ENCODE measurements around the gene KIRREL1.

The KIRREL1 gene

DNA sequence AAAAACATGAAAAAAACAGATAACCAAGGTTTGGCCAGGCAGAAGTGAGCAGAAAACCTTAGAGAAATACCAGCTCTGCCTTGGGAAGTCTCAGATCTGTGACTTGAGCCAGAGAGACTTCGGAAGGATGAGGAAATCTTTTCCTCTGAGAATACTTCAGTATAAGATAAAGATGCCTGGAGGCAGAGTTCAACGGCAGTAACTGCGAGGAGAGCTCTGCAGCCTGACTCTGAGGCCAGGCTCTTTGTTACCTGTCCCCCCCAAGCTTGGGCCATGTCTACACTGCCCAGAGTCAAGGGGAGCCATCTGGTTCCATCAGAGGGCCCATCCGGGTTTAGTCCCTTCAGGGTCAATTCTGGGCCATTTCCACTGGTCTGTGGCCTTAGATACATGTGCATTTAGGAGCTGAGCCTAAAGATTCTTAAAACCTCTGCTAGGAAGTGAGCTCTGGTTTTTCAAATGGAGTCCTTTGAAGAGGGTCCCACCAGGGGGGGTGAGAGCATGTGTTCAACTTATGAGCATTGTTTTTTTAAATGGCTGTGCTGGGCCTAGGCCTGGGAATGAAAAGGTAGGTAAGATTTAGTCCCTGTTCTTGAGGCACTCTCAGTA is 8.7 kb downstream of the KIRREL1 start:
- in situ Hi-C loops (cut with MboI; ENCODE audit: low sequenced_read_pairs) = no loop called here

DNA sequence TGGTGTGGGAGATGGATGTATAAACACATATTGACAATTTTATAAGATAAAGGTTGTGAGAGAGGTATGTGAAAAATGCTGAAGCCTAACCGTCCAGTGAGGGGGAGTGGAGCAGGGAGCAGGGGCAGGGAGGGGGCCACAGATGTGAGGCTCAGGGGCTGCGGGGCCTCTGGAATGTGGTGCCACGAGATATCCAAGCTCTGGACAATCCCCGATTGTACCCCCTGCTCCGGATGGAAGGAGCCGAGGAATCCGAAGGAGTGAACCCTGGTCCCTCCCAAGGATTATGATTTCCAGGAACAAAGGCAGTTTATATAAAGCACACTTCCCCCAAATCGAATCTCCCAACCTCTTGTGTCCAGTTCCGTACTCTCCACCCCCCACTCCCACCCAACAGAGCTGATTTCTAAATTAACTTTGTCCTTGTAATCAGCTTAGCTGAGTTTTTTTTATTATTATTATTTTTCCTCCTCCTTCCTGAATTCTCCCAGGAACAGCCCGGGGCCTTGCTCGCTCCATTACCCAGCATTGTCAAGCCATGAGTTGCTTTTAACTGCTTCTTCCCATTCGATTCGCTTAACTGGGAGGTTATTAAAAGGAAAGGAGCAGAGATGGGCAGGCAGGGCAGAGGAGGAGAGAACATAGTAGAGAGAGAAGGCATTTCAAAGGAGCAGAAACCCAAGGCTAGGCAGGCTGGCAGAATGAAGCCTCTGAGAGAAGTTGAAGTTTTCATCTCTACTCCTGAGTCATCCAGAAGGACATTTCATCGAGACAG is 9.4 kb downstream of the KIRREL1 start:
- in situ Hi-C loops (cut with MboI; ENCODE audit: low sequenced_read_pairs) = no loop called here

DNA sequence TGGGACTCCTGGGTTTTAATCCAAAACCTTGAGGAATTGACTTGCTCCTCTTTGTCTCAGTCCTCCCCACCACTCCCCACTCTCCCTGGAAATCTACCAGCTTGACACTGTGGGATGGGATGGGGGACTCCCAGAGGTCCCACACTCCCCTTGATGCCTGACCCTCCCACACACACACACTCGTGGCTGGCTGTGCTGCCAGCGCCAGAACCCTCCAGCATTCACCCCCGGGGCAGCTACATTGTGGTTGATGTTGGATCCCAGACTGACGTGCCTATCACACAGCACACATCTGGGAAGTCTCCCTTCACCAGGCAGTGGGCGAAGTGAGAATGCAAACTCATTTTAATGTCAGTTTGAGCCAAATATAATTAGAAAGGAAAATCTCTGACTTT is 10.0 kb downstream of the KIRREL1 start:
- in situ Hi-C loops (cut with MboI; ENCODE audit: low sequenced_read_pairs) = no loop called here

DNA sequence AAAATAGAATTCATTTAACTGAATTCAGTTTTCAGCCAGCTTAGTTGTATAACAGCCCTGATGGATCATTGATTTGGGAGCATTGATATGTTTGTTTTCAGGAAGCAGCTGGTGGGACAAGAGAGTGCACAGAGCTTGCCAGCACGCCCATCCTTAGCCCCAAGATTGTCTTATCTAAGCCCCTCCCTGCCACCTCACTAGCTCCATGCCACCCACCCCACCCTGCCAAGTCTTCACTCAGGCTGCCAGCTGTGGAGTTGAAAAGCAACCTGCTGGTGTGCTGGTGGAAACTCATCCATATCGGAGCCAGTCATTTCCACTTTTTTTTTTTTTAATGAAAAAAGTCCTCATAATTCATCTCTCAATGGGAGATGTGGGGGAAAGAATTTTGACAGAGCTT is 11.8 kb downstream of the KIRREL1 start:
- in situ Hi-C loops (cut with MboI; ENCODE audit: low sequenced_read_pairs) = no loop called here

DNA sequence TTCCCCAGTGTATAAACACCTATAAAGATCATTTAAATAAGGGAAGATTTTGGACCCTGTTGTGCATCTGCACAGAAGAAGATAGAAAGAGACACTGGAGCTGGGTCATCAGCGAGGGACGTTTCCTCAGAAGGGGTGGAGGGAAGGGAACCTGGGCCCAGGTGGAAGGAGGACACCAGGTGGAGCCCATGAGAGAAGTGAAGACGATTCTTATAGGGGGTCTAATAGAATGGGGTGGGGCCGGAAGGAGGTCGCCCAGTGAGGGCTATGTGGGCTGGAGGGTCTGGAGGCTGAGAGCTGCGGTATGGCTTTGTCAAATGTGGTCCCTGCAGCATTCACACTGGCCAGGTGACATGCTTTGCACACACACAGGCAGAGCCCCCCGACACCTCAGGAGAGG is 13.7 kb downstream of the KIRREL1 start:
- in situ Hi-C loops (cut with MboI; ENCODE audit: low sequenced_read_pairs) = no loop called here

DNA sequence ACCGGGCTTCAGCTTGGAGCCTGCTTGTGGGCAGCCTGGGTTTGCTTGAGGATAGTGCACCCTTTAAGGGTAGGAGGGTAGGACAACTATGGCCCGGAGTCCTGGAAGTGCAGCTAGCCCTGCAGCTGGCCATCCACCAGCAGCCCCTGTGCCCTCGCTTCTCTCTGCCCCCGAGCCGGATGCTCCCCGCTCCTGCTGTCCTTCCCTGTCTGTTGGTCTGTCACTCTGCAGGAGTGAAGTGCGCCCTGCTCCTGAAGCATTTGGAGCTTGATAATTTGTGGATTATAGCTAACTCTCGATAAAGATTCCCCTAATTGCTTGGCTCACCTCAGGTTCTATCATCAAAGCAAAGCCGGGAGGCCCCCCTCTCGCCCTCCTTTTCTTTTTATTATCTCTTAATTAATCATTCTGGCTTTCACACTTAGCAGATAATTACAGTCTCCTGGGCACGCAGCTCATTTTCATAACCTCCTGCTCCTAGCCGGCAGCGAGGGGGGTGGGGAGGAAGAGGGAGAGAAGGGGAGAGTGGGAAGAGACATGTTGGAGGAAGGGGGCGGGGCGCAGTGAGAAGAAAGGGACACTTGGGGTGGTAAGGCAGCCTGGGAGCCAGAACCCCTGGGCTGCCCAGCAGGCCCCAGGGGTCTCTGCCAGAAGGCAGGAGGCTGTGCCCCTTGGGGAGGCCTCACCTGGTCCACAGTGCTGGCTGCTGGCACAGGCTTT is 14.4 kb downstream of the KIRREL1 start:
- in situ Hi-C loops (cut with MboI; ENCODE audit: low sequenced_read_pairs) = no loop called here

DNA sequence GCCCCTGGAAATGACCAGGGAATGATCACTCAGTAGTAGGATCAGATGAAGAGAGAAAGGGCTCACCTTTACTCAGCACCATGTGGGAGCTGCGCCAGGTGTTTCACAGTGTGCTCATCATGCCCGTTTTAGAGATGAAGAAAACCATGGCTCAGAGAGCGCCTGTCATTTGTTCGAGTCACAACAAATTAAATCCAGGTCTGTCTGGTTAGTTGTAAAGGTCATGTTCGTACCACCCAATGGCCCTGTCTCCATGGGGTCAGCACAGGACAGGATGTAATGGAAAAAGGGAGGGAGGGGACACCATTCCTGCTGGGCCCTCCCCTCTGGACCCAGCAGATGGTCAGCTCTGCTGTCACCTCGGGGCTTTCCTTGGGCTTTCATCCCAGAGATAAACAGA is 15.2 kb downstream of the KIRREL1 start:
- in situ Hi-C loops (cut with MboI; ENCODE audit: low sequenced_read_pairs) = no loop called here

DNA sequence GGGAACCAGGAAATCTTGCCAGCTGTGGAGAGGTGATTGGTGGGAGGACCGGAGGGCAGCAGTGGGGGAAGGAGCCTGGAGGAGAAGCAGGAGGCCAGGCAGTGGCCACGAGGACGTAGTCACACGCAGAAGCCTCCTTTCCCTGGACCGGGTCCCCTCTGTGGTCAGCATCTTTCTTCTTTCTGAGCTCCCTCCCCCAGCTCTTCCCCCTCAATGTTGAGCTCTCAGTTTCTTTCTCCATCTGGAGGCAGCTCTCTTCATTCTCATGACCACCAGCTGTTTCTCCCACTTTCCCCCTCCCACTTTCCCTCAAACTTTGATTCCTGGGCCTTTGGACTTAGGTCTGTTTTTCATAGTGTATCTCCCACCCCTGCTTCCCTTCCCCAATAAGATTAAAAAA is 18.3 kb downstream of the KIRREL1 start:
- in situ Hi-C loops (cut with MboI; ENCODE audit: low sequenced_read_pairs) = no loop called here

DNA sequence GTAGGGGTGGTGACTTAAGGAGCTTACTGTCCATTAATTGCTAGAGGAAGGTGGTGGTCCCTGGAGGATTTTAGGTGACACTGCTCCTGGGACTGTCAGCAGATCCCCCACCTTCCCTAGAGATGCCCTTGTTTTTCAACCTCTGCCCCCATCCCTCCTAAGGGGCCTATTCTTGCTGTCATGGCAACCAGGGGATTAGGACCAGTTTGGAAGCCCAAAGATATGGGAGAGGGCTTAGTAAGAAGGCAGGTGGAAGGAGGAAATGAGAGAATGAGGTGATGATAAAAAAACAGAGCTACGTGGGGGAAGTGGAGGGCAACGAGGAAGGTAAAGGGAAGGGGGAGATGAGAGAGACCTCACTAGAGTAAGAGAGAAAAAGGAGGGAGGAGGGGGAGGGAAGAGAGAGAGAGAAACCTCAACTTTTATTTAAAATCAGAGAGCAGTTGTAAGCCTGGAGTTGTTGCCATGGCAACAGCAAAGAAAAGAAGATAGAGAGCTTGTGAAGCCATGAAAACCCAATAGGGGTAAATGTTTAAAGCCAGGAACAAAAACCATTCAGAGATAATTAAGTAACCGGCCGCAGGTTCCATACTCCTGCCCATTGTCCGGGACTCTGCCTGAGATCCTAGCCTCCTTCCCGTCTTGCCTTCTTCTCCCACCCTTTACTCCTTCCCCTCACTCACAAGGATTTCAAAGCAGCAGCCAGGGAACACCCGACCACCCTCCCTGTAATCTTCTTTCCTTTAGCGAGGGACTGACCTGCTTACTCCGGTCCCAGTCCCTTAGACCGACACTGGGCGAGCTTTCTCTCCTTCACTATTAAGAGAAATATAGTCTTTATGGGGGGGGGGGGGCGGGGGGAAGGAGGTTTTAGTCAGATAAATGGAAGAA is 20.6 kb downstream of the KIRREL1 start:
- in situ Hi-C loops (cut with MboI; ENCODE audit: low sequenced_read_pairs) = no loop called here

DNA sequence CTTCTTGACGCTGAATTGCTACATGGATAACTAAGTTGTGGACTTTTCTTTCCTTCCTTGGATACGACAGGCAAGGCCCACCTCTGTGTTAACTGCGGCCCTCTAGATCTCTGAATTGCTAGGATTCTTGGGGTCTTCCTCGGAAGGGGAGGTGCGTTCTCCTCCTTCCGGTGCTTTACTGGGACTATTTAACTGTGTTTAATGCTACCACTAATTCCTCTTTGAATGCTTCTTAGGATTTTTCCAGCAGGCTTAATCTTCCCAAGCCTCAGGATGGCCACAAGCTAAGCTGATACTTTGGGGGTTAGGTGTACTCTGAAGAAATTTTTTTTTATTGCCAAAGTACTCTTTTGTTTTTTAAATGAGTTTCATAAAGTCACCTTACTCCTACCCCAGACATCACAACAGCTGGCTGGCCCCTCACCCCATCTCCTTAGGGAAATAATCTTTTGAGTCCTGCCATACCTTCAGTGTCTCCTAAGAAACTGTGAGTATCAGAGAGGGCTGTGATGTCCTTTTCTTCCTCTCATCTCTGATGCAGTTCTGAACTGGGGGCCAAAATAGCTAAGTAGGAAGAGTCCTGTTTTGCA is 21.4 kb downstream of the KIRREL1 start:
- in situ Hi-C loops (cut with MboI; ENCODE audit: low sequenced_read_pairs) = no loop called here

DNA sequence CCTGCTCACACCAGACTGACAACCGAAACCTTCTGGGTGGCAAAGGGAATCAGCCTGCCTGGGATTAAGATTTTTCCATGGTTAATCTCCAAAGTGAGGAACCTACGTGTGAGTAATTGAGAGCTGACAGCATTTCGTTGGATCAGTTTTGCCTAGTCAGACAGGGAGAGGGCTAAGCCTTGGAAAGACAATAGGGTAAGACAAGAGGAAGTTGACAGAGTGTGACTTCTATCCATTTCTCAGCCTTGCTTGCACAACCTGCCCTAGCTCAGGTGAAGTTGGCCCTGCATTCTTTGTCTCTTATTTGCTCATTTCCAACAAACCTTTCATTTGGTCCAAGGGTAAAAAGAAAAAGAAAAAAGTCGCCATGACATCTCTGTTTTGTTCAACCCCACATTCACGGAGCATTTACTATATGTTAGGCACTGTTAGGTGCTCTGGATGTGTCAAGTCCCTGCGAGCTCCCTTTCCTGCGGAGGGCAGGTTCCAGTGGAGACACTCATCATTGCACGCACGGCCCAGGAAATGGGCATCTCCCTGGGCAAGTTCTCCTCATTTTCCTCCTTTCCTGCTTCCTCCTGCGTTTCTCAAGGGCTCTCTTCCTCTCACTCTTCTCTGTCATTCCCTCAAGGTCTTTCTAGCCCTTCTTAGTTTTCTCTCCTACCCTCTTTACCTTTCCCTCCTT is 23.3 kb downstream of the KIRREL1 start:
- in situ Hi-C loops (cut with MboI; ENCODE audit: low sequenced_read_pairs) = no loop called here

DNA sequence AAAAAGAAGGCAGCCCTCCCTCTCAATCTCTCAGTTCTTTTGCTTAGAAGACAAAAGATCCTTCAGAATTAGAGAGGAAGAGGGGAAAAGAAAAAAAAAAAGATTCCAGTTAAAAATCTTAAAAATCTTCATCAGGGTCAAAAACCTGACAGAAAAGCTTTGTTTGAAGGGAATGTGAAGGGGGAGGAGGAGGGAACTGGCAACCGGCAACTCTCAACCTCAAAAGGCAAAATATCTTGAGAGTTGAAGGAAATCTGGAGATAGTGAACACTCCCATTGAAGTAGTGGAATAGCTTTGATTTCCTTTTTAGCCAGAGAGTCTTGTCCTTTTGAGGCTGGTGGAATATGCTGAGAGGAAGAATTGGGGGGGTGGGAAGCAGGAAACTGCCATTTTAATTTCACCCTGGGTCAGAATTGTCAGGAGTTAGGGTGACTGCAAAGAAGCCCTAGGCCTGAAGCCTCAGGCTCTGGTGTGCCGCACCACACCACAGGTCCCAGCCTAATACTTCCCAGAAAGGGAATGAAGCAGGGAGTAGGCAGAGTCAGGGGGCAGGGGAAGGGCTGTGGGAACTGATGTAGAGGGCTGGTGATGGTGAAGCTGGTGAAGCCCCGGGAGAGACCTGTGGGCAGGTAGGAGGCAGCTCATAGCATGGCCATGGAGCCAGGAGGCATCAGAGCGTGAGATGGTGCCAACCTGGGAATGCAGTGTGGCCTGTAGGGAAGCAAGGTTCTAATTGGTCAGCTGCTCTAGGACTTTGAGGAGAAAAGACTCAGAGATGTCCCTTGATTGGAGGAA is 24.6 kb downstream of the KIRREL1 start:
- in situ Hi-C loops (cut with MboI; ENCODE audit: low sequenced_read_pairs) = no loop called here

DNA sequence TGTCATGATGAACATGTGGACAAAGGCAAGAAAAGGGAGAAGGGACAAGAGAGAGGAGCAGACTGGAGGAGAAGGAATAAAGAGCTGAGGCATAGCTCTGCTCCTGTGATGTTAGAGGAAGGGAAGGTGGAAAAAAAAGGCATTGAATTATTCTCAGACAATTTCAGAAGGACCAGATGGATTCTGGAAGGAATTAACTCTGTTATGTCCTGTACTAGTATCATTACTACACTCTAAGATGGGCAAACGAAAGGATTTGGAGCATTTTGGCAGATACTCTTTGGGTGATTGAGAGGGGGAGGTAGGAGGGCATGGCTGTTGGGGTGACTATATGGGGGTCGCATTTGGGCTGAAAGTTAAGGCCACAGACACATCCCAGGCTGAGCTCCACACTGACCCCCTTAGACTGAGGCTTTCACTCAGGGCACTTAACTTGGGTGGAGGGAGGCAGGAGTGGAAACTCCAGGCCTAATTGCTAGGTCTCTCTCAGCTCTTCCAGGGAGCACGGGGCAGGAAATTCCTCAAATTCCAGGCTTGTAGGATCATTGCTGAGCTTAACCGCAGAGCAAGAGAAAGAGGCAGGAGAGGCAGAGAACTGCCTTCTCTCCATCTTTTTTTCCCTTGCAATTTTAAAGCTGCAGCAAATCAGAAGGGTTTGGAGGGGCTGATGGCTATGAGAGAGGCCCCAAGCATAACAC is 25.9 kb downstream of the KIRREL1 start:
- in situ Hi-C loops (cut with MboI; ENCODE audit: low sequenced_read_pairs) = no loop called here

DNA sequence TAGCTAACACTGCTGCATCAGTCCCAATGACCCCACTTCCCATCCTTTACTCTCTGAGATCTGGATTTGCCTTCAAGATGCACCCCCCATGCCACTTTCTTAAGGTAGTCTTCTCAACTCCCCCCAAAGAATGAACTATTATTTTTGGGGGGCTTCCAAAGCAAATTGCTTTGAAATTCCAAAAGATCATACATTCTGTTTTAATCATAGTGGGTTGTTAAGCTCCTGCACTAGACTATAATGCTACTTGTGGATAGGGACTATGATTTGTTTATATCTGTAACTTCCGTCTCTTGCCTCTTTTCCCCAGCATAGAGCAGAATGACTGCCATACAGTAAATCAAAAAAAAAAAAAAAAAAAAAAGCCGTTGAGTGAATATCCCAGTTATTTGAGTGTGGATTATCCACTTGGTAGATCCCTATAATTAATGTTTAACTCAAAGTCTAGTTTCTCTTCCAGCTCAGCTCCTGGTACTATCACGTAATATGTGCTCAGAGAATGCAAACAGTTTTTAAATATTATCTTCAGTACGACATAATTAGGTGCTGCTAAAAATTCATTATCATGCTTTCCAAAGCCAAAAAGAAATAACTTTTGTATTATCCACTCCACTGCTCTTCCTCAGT is 26.9 kb downstream of the KIRREL1 start:
- in situ Hi-C loops (cut with MboI; ENCODE audit: low sequenced_read_pairs) = no loop called here

DNA sequence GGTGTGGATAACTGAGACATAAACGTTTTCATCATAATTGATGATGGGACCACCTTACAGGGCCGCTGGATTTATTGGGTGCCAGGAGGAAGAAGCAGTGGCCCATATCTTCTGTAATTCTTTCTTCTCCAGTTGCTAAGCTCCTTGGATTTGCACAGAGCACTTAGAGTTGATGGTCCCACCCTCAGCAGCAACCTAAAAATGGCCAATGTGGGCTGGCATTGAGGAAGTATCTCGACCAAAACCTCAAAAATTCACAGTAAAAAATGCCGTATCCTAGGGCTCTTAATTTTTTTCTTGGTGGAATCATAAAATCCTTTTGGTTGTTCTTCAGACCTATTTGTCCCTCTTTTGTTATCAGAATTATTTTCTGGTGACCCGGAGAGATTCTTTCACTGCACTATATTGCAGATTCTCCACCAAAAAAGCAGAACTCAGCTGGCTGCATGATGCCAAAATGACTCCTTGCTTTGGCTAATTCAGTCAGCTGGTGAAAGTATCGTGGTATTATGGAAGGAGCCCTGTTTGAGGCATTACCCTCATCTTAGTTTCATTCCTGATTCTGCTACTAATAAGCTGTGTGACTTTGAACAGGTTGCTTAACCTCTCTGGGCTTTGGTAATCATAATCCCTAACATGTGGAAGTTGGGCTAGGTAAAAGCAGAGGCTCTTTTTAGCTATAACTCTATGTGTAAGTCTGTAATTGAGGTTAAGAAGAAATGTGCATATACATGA is 27.6 kb downstream of the KIRREL1 start:
- in situ Hi-C loops (cut with MboI; ENCODE audit: low sequenced_read_pairs) = no loop called here

DNA sequence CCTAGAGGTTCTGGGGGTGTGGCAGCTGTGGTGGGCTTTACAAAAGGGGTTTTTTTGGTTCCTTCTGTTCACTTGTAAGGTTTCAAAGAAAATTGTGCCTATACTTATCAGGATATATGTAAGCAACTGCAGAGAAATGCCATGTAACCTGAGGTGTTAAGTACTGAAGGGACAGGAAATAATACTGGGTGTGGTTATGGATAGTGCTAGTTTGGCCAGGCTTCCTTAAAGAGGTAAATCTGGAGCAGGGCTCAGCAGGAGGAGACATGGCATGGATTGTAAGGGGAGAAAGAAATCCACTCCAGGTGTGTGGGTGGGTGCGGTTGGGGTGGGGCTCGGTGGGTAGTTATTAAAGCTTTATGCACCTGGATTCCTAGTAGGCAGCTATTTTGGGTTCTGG is 28.3 kb downstream of the KIRREL1 start:
- in situ Hi-C loops (cut with MboI; ENCODE audit: low sequenced_read_pairs) = no loop called here

DNA sequence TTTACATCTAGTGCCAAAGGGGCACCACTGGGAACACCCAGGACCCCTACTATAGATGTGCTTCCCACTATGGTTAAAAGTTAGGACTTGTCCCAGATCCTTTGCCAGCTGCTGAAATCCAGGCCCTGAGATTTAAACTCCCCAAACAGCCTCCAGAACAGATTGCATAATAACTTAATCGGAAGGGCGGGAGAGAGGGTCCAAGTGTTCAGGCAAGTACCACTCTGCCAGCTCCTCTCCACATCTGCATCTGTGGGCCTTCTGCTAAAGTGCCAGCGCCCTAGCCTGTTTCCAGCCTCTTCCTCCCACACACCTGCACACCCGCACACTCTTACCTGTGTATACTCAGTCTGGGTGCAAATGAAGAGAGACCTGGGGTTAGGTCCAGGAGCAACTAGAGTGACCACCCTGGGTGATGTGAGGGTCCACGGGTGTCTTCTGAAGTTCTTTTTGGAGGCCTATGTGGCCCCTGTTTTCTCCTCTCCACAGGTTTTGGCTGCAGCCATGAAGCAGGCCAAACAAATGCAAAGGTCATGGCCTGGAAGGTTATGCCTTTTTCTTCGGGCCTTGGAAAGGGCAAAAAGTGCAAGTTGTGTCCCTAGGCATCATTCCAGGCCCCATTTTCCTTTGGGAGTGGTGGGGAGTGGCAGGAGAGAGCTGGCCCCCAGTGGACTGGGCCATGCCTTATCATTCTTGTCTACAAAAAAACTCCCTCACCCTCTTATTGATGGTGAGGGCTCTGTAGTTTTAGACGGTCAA is 29.3 kb downstream of the KIRREL1 start:
- in situ Hi-C loops (cut with MboI; ENCODE audit: low sequenced_read_pairs) = no loop called here

Data from HL-60/S4 (cell line).